Cortex of kidney (tissue), 1 donor: ENCODE results near the gene TMEM131L.
"Not testable (repeated sequence)": the region's sequence is repeated elsewhere in the genome, so short reads cannot be mapped to it uniquely, and the experiment has no call there.

ENCODE experiments used
- DNase-seq: peaks from one replicate; lab custom pipeline; 2025; lab: John Stamatoyannopoulos, UW

TMEM131L gene

DNA sequence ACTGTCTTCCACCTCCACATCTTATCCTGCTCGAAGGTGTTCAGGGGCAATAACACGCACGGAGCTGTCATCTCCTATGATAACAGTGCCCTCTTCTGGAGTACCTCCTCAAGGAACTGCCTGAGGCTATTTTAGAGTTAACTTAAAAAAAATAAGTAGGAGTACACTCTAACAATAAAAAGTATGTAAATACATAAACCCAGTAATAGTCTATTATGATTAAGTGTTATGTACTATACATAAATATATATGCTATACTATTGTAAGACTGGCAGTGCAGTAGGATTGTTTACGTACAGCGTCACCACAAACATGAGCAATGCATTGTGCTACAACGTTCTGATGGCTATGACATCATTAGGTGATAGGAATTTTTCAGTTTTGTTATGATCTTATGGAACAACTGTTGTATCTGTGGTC is 183.4 kb downstream of the TMEM131L start:
- DNase-seq, result no peak

DNA sequence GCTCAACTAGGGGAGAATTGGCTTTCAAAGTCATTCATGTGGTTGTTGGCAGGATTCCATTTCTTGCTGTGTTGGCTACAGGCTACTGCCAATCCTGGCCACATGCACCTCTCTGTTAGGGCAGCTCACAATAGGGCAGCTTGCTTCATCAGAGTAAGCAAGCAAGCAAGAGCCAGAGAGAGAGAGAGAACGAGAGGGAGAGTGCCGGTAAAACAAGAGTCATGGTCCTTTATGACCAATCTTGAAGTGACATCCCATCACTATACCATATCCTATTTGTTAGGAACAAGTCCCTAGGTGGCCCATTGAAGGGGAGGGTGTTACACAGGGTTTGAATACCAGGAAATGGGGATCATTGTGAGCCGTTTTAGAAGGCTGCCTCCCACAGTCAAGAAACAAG is 185.0 kb downstream of the TMEM131L start:
- DNase-seq, result no peak

DNA sequence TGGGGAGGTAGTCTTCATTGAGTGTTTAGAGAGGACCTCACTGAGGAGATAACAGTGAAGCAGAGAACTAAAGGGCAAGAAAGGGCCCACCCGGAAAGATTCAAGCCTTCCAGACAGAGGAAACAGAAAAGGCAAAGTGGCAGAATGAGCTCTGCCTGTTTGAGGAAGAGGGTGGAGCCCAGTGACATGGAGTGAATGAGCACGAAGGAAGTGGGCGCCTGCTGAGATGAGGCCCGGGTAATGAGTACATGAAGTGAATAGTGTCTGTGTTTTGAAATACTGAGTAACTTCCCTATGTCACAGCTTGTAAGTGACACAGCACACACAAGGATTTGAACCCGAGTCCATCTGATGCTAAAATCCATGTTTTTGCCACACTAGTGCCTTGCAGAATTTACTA is 185.4 kb downstream of the TMEM131L start:
- no peak for DNase-seq

DNA sequence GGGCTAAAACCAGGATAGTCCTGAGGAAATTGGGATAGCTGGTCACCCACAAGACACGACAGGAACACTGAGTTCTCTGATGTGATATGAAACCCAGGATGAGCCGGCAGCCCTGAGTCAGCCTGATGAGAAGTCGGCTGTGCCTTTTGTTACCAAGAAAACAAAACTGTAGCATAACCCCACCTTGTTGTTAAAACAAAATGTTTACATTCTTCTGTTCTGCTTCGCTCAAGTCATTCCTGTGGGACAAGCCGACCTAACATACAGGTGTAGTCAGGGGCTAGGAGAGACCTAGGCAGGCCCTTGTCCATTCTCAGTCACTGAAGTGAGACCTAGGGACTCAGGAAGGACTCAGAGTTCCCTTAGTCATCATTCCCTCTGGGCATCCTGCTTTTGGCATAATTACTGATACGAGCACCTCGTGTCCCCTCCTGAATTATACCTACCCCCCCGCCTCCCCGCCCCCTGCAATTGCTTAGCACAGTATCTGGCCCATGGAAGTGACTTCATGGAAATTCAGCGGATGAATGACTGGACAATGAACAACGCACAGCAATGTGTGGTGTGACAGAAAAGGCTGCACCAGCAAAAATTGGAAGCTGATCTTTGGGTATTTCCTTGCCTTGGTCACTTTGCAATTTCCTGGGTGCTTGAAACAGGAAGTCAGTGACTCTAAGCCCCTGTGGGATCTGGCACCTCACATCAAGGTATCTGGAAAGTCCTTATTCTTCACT is 186.1 kb downstream of the TMEM131L start:
- DNase-seq, result no peak

DNA sequence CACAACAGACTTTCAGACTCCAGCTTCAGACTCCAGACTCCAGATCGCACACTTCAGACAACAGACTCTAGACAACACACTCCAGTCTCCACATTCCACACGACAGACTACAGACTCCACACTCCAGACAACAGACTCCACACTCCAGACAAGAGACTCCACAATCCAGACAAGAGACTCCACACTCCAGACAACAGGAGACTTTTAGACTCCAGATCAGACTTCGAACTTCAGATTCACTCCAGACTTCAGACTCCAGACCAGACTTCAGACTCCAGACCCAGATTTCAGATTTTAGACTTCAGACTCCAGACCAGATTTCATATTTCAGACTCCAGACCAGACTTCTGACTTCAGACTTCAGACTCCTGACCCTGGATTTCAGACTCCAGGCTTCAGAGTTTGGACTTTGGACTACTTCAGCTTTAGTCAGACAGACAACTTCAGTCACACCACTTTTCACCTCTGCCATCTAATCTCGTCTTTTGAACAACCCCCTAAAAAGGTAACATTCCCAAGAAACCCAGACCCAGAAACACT is 188.9 kb downstream of the TMEM131L start:
- DNase-seq, result no peak

DNA sequence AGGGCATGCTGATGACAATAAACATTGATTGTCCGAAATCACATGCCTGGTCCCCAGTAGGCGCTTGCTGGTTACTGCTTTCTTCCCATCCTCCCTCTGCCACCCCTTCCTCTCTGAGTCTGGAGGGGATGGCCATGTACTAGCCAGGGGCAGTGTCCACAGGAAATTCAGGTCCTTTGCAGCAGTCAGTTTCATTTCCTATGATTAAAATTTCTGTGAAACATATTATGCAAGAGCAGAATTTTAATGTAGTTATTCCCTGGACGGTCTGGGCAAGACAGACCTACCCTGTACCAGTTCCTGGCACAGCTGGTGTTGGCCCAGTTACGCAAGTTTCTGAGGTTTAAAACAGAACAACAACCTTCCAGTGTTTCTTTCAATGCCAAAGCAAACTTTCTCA is 189.8 kb downstream of the TMEM131L start:
- no peak for DNase-seq

DNA sequence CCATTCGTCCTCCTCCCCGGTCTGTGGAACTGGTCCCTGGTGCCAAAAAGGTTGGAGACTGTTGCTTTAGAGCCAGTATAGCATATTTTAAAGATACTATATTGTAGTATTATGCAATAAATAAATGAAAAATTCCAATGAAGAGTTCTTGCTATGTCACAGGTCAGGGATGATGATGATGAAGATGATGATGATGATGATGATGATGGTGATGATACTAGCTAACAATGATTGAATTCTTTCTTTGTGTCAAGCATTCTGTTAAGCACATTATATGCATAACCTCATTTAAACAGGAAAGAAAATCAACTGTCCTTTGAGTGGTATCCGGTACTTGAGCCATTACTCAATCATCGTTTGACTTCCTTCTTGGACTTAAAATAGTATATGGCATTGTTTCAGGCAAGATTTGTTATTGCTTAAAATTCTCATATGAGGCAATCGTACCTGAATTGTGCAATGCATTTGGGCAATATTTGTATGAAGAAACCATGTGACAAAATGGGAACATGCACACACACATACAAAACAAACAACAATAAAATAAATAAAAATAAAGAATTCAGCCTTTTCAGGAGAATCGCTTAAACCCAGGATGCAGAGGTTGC is 195.2 kb downstream of the TMEM131L start:
- no peak for DNase-seq

DNA sequence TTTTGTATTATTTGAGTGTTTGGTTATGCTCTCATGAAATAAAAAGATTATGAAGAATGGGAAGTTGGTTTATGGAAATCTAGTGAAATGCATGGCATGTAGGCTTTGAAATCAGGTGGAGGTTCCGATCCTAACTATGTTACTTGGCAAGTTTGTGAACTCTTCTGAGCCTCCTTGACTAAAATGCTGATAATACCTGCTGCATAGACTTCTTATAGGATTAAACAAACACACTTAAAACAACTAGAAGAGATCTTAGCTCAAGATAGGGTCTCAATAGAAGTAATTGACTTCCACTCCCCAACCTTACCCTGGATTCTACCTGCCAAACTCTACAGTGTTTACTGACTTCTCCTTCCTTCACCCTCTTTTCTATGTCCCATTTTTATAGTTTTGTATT is 195.7 kb downstream of the TMEM131L start:
- DNase-seq, result no peak

DNA sequence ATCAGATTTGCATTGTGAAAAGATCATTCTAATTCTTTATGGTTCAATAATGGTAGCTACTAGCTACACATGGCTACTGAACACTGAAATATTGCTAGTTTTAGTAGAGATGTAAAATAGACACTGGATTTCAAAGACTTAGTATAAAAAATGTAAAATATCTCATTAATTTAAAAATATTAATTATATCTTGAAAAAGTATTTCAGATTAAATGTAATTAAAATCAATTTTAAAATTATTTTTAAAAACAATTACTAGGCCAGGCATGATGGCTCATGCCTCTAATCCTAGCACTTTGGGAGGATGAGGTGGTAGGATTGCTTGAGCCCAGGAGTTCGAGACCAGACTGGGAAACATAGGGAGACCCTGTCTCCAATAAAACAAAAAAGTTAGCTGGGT is 197.5 kb downstream of the TMEM131L start:
- DNase-seq, result no peak

DNA sequence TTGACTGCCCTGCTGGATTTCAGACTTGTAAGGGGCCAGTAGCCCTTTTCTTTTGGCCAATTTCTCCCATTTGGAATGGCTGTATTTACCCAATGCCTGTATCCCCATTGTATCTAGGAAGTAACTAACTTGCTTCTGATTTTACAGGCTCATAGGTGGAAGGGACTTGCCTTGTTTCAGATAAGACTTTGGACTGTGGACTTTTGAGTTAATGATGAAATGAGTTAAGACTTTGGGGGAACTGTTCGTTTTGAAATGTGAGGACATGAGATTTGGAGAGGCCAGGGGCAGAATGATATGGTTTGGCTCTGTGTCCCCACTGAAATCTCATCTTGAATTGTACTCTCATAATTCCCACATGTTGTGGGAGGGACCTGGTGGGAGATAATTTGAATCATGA is 200.3 kb downstream of the TMEM131L start:
- not testable (repeated sequence) for DNase-seq

DNA sequence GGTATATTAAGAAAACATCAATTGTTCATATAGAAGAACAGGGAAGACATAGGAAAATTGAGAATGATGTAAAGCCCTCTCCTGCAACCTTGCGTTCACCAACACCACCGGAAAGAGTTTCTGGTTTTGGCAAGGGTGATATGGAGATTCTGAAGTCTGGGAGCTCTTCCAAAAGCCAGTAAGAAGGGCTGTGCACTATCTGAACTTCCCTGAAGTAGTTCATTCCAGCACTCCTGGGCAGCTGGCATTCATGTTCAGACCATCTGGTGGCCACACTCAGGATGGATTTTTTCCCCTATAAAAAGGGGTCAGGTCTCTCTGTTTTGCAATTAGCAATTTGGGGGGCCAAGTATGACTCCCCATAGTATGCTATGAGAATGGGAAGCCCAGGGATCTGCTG is 202.5 kb downstream of the TMEM131L start:
- no peak for DNase-seq

DNA sequence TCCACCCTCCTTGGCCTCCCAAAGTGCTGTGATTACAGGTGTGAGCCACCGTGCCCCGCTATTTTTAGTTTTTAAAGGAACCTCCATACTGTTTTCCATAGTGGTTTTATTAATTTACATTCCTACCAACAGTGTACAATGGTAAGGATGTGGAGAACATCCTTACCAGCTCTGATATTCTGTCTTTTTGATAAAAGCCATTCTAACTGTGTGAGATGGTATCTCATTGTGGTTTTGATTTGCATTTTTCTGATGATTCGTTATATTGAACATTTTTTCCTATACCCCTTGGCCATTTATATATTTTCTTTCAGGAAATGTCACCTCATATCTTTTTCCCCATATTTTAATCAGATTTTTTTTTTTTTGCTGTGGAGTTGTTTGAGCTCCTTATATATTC is 203.7 kb downstream of the TMEM131L start:
- DNase-seq, result no peak

DNA sequence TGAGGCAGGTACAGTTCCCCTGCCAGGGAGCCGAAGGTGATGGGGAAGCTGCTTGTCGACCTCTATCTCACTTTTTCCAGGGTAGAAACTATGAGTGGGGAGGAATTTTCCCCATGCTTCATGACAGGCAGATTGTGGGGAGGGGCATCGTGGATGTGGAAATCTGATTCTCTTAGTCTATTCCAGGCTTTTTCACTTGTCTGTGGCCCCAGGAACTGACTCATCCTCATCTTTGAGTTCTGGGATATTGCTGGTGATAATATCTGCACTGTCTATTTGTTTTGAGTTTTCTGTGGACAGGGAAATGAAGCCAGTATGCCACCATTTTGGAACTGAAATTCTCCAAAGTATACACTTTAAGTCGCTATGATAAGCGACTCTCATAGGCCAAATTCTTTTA is 210.3 kb downstream of the TMEM131L start:
- no peak for DNase-seq

DNA sequence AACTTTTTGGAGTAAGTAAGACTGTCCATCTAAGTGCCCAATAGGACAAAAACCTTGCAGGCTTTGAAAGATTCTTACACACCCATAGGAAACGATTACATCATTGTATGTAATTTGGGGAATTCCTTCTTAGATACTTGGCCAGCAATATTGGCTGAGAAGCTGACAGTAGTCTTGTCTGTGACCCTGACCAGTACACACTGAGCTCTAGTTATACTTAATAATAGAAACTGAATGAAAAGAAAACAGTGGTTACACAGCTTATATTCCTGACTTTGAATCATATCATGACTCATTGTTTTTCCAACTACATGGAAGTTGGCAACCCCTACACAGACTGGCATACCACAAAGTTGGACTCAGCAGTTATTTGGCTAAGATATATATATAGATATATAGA is 210.8 kb downstream of the TMEM131L start:
- no peak for DNase-seq

DNA sequence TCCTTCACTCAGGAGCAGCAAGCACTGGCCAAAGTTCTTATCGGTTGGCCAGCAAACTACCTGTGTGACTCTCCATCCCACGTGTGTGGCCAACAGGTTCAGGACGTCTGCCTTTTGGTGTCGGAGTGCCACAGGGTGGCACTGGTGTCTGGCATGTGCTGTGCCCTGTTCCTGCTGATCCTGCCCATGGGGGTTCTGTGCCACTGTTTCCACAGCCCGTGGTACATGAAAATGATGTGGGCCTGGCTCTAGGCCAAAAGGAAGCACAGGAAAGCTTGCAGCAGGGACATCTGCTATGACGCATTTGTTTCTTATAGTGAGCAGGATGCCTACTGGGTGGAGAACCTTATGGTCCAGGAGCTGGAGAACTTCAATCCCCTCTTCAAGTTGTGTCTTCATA is 213.3 kb downstream of the TMEM131L start:
- no peak for DNase-seq

DNA sequence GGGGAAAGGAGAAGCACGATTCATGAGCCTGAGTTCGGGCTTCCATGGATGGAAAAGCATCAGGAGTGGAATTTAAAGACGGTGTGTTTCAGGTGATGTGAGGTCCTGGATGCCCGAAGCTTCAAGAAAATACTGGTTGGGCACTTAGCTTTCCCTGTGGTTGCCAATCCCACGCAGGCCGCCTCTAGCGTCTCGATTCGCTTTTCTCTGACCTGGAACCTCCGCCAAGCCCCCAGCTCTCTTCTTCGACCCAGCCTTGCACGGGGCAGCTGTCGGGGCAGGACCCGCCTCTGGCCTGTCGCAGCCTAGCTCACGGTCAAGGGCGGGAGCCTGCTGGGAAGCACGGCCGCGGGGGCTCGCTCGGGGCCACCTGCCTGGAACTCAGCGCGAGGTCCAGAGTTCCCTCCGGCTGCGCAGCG is 217.6 kb downstream of the TMEM131L start:
- DNase-seq, result peak; percentile 5

DNA sequence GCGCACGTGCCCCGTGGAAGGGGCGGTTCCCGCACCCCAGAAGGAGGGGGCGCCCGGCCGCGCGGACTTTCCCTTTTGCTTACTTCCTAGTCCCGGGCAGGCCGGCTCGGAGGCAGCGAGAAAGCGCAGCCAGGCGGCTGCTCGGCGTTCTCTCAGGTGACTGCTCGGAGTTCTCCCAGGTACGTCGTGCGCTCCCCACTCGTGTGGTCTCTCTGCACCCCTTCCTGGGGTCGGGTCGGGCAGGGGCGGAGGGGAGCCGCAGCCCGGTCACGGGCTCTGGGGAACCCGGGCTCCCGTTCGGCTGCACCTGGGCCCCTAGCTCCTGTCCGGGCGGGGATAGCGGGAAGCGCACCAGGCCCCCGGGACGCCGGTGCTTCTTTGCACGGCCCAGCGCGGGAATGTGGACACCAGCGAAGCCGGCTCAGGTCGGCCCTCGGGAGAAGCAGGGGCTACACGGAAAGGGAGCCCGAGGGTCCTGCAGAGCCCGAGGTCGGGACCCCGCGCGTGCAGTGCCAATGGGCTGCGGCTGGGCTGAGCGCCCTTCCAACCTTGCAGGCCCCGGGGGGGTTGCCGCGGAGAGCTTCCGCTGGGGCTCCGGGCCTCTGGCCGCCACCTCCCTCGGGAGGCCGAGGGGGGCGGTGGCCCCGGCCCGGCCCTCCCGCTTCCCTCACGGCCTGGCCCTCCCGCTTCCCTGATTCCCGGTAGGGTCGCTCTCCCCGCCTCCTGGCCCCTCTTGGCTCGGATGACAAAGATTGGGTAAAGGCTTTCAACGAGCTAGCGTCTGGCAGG is 218.2 kb downstream of the TMEM131L start, which contains the start of gene TLR2:
Gene TLR2 (plus strand): TSS at position 99 of the 789 bp plus-strand sequence. CDS start 18,628 bp downstream, outside the sequence.
- peak; percentile 8 for DNase-seq

DNA sequence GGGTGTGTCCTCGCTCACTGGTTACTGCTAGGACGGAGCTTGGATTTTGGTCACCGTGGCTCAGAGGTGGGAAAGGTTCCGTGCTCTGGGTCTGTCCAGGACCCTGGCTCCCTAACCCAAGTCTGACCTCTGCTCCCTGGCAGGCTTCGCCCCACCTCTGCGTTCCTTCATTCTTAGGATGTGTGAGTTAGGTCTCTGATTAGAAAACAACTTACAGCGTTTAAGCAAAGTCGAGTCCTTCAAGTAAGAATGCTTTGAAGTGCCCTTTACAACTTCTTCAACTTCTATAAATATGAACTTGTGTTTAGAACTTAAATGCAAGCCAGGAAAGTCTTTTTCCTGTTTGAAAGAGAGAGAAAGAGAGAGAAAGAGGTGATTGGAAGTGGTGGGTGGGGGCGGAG is 218.8 kb downstream of the TMEM131L start:
- DNase-seq, result no peak
